Measurements from ENCODE around the gene PIPOX.
"Not testable (repeated sequence)": the region's sequence is repeated elsewhere in the genome, so short reads cannot be mapped to it uniquely, and the experiment has no call there.

PIPOX gene

GRCh38 chr17:29077320-29077719 is 34.4 kb downstream of the PIPOX start:
- DNase-seq = no peak

DNA sequence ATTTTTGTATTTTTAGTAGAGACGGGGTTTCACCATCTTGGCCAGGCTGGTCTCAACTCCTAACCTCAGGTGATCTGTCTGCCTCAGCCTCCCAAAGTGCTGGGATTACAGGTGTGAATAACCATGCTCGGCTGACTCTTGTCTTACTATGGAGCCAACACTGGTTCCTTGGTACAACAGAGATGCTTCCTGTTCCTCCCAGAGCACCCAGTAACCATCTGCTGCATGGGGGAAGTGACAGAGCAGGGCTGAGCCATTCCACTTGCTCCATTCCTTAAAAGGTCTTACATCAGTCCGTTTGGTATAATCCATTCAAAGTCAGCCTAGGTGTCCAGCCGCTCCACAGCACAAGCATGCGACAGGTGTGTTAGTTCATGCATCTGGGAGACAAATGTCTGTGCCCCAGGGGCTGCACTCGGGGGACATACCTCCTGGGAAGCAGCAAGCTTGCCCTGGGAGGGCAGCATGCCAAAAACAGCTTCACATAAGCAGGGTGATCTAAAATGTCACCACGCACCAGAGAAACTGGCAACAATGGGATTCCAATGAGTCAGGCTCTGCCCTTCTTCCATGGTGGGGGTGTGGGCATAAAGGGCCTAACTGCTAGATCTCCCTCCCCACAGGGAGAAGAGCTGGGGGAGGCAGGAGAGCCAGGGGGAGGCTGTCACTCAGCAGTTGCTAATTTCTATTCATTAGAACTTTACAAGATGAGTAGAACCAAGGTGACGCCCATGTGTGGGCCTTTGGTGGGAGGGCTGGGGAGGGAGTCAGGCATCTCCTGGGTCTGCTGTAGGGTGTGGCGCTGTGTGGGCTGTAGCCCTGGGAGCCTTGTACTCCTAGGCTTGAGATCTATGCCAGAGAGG is 35.5 kb downstream of the PIPOX start:
- no peak for DNase-seq

GRCh38 chr17:29079433-29079832 is 36.5 kb downstream of the PIPOX start:
- no peak for DNase-seq

GRCh38 chr17:29079887-29080286 is 36.9 kb downstream of the PIPOX start:
- DNase-seq = no peak

GRCh38 chr17:29080323-29080722 is 37.4 kb downstream of the PIPOX start:
- no peak for DNase-seq

DNA sequence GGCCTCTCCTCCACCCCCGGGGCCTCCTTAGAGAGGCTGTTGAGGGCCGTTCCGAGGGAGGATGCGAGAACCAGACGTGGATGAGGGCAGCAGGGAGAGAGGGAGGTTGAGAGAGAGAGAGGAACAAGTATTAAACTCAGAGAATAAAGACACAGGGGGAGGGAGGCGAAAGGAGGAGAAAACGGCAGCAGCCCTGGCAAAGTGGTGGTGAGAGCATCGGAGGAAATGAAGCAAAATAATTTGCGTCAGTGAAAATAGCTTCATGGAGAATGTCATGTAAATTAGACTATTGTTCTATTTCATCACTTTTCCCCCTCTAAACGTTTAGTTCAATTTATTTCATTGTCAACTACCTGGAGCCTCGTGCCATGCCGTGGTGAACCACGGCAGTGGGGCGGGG is 38.0 kb downstream of the PIPOX start:
- DNase-seq = no peak

GRCh38 chr17:29084541-29085146 is 41.7 kb downstream of the PIPOX start:
- DNase-seq = no peak

GRCh38 chr17:29085223-29085622 is 42.3 kb downstream of the PIPOX start:
- DNase-seq = no peak

DNA sequence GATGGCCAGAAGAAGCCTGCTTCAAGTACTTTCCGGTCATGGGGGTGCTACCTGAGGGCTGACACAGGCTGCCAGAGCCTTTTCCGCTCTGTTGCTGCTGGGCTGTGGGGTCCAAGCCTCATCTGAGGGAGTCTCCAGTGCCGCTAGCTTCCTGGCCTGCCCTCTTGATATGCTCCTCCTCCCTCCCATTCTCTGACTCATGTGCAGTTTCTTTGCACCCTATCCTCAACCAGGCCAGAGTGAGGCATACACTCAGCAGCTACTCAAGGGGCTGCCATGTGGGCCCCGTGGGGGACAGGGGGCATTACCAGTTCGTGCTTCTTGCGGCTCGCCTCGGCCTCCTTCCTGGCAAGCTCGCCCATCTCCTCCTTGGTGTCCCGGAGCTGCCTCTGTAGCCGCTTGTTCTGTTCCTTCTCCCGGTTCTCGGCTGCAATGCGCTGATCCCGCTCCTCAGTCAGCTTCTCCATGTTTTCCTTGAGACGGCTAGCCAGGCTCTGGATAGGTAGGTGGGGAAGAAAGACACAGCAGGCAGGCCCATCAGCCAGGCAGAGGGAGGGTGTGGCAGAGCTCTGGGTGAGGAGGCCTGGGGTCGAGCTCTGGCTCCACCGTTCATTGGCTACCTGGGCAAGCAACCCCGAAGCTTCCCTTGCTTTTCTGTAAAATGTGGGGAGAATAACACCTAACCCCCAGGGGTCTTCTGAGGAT is 43.8 kb downstream of the PIPOX start:
- no peak for DNase-seq

GRCh38 chr17:29088782-29089181 is 45.8 kb downstream of the PIPOX start:
- DNase-seq = not testable (repeated sequence)

DNA sequence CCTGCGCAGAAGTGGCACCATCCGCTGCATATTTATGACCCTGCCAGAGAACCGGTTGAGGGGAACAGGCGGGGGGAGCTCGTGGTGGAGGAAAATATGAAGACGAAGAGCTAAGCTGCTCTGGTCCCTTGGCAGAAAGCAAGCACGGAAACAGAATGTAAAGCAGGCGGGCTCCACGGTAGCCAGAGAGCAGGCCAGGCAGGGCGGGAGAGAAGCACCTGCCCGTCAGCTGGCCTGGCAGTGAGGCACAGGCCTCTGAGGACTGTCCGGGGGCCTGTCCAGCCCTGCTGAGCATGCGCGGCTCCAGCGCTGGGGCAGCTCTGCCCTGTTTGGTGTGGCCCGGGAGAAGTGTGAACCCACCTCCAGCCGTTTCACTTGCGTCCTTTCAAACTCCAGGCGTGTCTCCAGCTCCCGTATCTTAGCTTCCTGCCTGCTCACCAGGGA is 46.7 kb downstream of the PIPOX start:
- DNase-seq = no peak

DNA sequence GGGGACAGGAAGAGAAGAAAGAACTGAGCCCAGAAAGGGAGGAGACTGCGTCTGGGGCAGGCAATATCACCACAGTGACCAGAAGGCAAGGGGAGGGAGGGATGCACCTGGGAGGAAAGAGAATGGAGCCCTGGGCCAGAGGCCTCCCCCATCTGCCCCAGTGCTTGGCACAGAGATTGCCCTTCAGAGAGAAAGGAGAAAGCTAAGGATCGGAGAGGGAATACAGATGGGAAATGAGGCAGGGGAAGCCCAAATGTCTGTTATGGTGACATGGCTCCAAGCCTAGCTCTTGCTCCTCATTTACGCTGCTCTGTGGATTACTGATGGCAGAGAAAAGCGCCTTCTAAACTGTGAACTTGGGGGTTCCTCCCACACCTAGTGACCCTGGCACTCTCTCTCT is 47.2 kb downstream of the PIPOX start:
- DNase-seq = no peak

GRCh38 chr17:29090750-29091605 is 48.0 kb downstream of the PIPOX start:
- DNase-seq = no peak

GRCh38 chr17:29091606-29092289 is 48.8 kb downstream of the PIPOX start:
- no peak for DNase-seq

DNA sequence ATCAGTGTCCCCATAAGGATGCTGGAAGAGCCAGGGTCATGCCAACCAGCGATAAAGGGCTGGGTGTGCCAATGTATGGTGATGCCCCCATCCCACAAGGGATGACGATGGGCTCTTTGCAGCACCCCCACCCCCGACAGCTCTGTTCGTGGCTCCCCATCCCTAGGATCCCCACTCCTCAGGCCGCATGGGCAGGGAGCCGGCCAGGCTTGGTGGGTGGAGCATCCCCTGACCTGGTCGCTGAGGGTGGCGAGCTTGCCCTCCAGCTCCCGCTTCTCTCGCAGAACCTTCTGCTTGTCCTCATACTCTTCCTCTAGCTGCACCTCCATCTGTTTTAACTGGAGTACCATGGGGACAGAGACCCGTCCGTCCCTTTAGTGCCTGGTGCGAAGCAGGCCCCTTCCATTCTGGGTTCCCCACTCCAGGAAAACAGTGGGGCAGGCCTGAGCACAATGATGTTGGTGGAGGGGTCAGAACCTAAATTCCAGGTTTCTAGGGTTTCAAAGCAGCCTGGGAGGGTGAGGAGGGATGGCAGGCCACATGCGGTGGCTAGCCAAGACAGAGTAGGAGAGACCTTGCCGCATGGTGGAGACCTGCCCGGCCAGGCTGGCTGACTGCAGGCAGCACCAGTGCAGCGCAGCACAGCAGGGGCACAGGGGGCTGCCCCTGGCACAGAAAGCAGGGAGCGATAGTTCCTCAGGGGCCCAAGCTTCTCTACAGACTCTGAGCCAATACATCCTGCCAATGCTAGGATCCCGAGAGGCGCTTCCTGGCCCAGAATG is 50.3 kb downstream of the PIPOX start:
- DNase-seq = no peak

GRCh38 chr17:29094101-29094708 is 51.3 kb downstream of the PIPOX start:
- no peak for DNase-seq

GRCh38 chr17:29095439-29095838 is 52.5 kb downstream of the PIPOX start:
- DNase-seq = no peak

DNA sequence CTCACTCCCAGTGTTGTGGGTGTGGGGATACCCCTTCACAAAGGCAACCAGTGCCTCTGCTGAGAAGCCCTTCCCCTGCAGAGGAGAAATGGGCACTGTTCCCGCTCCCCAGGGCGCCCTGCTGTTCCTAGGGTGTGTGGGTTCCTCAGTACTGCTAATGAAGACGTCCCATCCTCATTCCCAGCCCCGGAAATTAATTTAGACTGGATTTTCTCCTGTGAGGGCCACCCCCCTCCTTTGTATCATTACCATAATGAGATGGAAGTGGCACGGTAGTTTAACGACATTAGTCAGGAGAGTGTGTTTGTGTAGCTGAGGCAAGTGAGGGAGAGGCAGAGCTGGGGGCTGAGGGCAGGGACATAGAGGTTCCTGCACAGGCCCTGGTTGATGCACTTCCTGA is 53.2 kb downstream of the PIPOX start:
- no peak for DNase-seq

DNA sequence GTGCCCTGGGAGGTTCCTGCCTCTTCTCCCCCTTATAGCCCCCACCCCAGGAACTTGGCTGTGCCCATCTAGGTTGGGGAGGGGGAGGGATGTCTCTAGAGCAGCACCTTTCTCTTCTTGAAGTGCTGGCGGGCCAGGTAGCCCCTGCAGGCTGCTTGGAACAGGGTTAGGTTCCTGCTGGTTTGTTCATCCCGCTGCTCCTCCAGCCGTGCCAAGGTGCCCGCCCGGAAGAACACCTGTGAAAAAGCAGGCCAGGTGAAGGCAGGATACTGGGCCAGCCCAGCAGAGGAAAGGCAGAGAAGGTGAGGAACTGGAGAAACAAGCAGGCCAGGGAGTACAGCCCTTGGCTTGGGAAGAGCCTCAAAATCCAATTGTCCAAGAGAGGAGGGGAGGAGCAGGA is 56.6 kb downstream of the PIPOX start:
- no peak for DNase-seq

DNA sequence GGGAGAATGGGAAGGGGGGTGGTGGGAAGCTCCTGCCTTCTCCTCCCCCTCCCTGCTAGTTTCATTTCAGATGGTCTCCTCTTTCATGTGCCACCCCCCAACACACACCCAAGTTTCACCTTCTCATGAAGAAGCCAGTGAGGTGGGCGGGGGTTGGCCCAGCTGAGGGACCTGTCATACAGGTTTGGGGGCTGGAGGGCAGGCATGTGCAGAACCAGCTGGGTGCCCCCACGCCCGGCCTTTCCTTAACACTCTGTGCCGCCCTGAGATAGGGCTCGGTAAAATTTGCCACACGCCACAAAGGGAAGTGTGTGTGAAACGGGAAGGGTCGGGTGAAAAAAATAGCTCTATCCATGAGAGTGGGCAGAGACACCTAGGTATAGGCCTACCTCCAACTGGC is 57.4 kb downstream of the PIPOX start:
- DNase-seq = no peak

GRCh38 chr17:29102046-29102445 is 59.1 kb downstream of the PIPOX start:
- no peak for DNase-seq
